Activated CD4-positive, alpha-beta memory T cell treated with anti-CD3 and anti-CD28 coated beads for 36 hours (primary cell): ENCODE results near the gene MED27. TPM values are rescaled to one million over a fixed set of nuclear protein-coding genes. Genes with fewer than 3 reads are reported as not detected.

ENCODE experiments used
- CTCF ChIA-PET: fragments of 350-600 bp; sonication (Branson Sonifier 250); formaldehyde crosslinking; loops from one replicate; lab custom pipeline; 2021; ENCODE audit warnings: antibody characterized with exemption, inconsistent platforms; lab: Charles Lee
- POLR2A ChIA-PET: fragments of 350-600 bp; sonication (Branson Sonifier 250); formaldehyde crosslinking; loops from one replicate; lab custom pipeline; 2021; ENCODE audit warnings: antibody characterized with exemption; lab: Charles Lee
- DNase-seq: peaks from one replicate; pipeline ENCODE4 v3.0.0-alpha.2; 2020
- H3K27ac Mint-ChIP-seq: one replicate; pipeline ENCODE4 v1.8.0; 2021; ENCODE audit warnings: mixed read lengths
- H3K27me3 Mint-ChIP-seq: one replicate; pipeline ENCODE4 v1.8.0; 2021; ENCODE audit warnings: mixed read lengths
- H3K36me3 Mint-ChIP-seq: one replicate; pipeline ENCODE4 v1.8.0; 2021; ENCODE audit warnings: mixed read lengths
- H3K4me1 Mint-ChIP-seq: one replicate; pipeline ENCODE4 v1.8.0; 2021; ENCODE audit warnings: low read depth, mixed read lengths
- H3K4me3 Mint-ChIP-seq: one replicate; pipeline ENCODE4 v1.8.0; 2021; ENCODE audit warnings: mild to moderate bottlenecking, mixed read lengths
- H3K9me3 Mint-ChIP-seq: one replicate; pipeline ENCODE4 v1.8.0; 2021; ENCODE audit warnings: mixed read lengths
- intact Hi-C: fragments of 100-400 bp; cut with micrococcal nuclease; formaldehyde crosslinking; loops from one replicate; pipeline ENCODE4 v1.15.1; 2023
- total RNA-seq, 2 experiments: library from RNA; stranded (reverse); gene quantifications; one replicate each; pipeline ENCODE4 v1.2.3, GENCODE V29; 2021

The MED27 gene
- total RNA-seq, 2 experiments from 2014 or later: 30.1 to 32.4 TPM

DNA sequence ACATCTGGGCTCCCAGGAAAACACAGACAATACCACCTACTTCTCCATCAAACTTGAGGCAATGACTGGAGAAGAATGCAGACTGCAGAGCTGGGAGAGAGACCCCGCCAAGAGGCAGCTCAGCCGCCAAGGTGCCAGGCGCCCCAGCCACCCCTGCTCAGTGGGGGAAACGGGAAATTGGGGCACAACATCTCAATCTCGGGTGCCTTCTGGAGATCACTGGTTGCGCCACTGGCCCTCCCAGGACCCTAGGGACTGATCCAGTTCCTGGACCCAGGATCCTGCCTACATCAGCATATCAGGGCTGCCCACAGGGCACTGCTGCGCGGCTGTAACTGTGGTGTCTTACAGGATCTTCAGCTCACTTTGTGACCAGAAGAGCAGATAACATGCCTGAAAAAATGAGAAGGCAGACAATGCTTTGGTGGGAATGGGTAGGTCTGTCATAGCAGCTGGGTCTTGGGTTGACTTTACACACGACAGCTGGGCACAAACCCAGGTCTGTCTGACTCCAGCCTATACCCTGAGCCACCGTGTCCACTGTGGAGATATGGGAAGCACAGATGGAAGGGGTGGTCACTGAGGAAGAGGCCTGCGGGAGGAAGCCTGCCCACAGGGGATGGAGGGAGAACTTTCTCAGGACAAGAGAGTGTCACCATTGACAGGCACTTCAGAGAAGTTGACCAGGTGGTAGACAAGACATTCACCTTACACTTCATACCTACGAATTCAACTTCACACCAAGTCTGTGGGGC is 204.6 kb downstream of the MED27 start:
- H3K36me3 Mint-ChIP-seq: peaks cover 2% of the 10 kb centered on the region
- H3K4me1 Mint-ChIP-seq: peaks cover 8% of the 10 kb centered on the region
- H3K27me3 Mint-ChIP-seq: no peaks in the 10 kb centered on the region
- intact Hi-C loops: no loop called here
- H3K27ac Mint-ChIP-seq: no peak overlapping the region
- POLR2A ChIA-PET: no interaction called here
- no peak overlapping the region for H3K4me3 Mint-ChIP-seq
- no peaks in the 10 kb centered on the region for H3K9me3 Mint-ChIP-seq
- CTCF ChIA-PET: no interaction called here
- DNase-seq: no peak

DNA sequence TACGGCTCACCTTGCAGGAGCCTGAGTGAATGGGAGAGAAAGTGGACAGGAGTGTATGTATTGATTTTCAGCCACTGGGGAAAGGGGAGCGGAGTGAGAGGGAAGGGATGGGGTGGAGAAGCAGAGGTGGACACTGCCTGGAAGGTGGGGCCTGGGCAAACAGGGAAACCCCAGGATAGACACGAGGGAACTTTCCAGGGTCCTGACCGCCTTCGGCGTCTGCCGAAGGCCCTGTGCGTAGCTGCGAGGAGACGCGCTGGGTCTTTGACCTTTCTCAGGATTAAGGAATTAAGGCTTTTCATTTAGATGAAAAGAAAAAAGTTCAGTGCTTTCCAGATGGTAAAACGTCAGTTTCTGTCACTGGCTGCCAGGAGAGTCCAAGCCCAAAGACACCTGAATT is 205.2 kb downstream of the MED27 start:
- peaks cover 2% of the 10 kb centered on the region for H3K36me3 Mint-ChIP-seq
- H3K4me1 Mint-ChIP-seq: peaks cover 8% of the 10 kb centered on the region
- no peaks in the 10 kb centered on the region for H3K27me3 Mint-ChIP-seq
- H3K9me3 Mint-ChIP-seq: no peaks in the 10 kb centered on the region
- H3K4me3 Mint-ChIP-seq: no peak overlapping the region
- H3K27ac Mint-ChIP-seq: no peak overlapping the region
- ChIA-PET POLR2A (no interaction called here), CTCF (no interaction called here)
- DNase-seq: no peak
- intact Hi-C loops: no loop called here

DNA sequence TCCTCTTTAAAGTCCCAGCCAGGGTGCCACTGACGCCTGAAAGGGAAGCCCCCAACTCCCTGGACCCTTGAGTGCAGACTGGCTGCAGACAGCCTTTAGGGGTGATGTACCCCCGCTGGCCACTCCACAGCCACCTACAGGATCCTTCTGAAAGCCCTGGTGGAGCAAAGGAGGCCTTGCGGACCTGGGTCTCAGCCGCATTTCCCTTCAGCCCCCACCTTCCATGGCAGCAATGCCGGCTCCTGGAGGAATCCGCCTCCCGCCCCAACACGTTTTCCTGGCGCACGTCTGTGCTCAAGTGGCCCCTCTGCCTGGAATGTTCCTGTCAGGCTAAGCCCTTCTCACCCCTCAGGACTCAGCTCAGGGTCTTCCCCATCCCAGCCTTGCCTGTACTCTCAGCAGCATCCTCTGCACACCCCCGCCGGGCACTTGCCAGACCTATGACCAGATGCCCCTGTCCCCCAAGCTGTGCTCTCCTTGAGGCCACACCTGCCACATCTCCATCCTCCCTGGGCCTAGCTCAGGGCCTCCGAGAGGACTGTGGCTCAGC is 205.7 kb downstream of the MED27 start:
- peaks cover 8% of the 10 kb centered on the region for H3K4me1 Mint-ChIP-seq
- no peak overlapping the region for H3K4me3 Mint-ChIP-seq
- no peaks in the 10 kb centered on the region for H3K9me3 Mint-ChIP-seq
- ChIA-PET POLR2A (no interaction called here), CTCF (interaction anchor here (1.4 kb wide), 1 partner anchor 379 kb away, joined by 3 read pairs; no protein-coding TSS in a partner anchor)
- no peaks in the 10 kb centered on the region for H3K27me3 Mint-ChIP-seq
- intact Hi-C loops: no loop called here
- H3K36me3 Mint-ChIP-seq: peaks cover 2% of the 10 kb centered on the region
- DNase-seq: no peak
- no peak overlapping the region for H3K27ac Mint-ChIP-seq

DNA sequence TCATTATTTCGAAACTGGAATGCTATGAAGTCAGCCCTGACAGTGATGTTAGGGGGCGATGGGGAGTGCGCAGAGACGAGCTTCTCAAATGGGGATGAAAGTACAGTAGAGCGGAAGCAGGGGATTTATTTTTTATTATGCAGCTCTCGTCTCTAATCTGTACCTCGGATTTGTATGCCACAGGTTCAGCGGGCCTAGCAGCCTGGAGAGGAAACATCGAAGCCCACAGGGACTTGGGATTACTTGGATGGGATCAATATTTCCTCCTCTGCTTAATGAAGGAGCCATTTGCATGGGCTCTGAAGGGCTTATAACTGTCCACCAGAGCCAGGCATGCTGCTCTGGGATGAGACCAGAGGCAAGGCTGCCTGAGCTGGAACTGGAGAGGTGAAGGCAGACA is 206.3 kb downstream of the MED27 start:
- CTCF ChIA-PET: interaction anchor here (1.4 kb wide), 1 partner anchor 379 kb away, joined by 3 read pairs; no protein-coding TSS in a partner anchor
- H3K27me3 Mint-ChIP-seq: no peaks in the 10 kb centered on the region
- peaks cover 8% of the 10 kb centered on the region for H3K4me1 Mint-ChIP-seq
- POLR2A ChIA-PET: no interaction called here
- intact Hi-C loops: no loop called here
- H3K36me3 Mint-ChIP-seq: peaks cover 2% of the 10 kb centered on the region
- H3K4me3 Mint-ChIP-seq: no peak overlapping the region
- no peaks in the 10 kb centered on the region for H3K9me3 Mint-ChIP-seq
- no peak for DNase-seq
- no peak overlapping the region for H3K27ac Mint-ChIP-seq

DNA sequence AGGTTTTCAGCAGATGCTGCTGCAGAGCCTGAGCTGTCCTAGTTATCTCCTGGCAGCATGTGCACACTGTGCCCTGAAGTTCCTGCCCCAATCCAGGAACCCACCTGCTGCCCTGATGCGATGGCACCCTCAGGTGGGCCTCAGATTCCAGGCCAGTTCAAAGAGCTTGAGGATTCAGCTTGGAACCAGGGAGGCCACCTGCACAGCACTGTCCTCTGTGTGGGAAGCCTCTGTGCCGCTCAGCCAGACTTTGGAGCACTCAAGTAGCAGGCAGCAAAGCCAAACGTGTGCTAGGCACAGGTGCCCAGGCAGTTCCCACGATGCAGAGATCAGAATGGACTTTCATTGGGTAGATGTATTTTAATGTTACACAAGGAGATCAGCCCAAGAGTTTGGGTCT is 207.0 kb downstream of the MED27 start:
- H3K27ac Mint-ChIP-seq: no peak overlapping the region
- no peaks in the 10 kb centered on the region for H3K9me3 Mint-ChIP-seq
- intact Hi-C loops: no loop called here
- H3K4me1 Mint-ChIP-seq: peaks cover 8% of the 10 kb centered on the region
- H3K27me3 Mint-ChIP-seq: no peaks in the 10 kb centered on the region
- ChIA-PET POLR2A (no interaction called here), CTCF (interaction anchor here (0.6 to 1.4 kb wide), 2 partner anchors 211 to 380 kb away, joined by 3 read pairs; no protein-coding TSS in a partner anchor)
- peaks cover 2% of the 10 kb centered on the region for H3K36me3 Mint-ChIP-seq
- no peak for DNase-seq
- no peak overlapping the region for H3K4me3 Mint-ChIP-seq

DNA sequence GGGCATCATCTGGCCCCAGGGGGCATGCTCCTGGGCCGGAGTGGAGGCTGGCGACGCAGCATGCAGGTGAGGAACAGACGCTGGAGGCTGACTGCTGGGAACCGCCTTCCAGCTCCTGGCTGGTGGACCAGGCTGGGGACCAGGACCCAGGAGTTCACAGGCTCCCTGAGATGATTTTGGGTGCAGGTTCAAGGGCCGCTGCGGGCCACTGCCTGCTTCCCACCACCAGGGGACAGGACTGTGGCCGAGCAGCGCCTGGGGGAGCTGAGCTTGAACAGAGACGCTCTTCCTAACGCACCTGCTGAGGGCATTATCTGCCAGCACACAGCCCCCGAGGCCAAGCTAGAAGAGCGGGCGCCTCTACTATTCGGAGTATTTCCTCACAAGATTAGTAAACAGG is 207.7 kb downstream of the MED27 start:
- intact Hi-C loops: no loop called here
- Mint-ChIP-seq H3K4me1 (peaks cover 7% of the 10 kb centered on the region), H3K27me3 (no peaks in the 10 kb centered on the region), H3K27ac (no peak overlapping the region), H3K4me3 (no peak overlapping the region), H3K36me3 (peaks cover 2% of the 10 kb centered on the region), H3K9me3 (no peaks in the 10 kb centered on the region)
- ChIA-PET POLR2A (no interaction called here), CTCF (interaction anchor here (0.6 to 0.9 kb wide), 2 partner anchors 212 to 364 kb away, joined by 3 read pairs; no protein-coding TSS in a partner anchor)
- no peak for DNase-seq

DNA sequence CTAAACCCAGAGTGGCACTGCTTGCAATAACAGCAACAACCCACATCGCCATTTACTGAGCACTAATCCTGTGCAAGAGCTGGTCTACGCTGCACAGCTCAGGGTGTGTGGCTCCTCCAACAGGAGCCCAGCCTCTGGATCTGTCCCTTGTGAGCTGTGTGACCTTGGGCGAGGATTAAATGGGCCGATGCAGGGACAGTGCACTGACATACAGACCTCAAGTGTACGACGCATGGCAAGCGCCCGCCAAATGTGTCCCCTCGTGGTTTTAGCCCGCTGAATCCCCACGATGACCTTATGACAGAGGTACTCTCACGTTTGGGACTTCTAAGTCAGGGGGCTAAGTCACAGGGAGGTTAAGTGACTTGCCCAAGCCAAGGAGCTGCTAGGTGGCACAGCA is 209.5 kb downstream of the MED27 start:
- Mint-ChIP-seq H3K27ac (no peak overlapping the region), H3K4me3 (no peak overlapping the region), H3K4me1 (no peaks in the 10 kb centered on the region), H3K9me3 (no peaks in the 10 kb centered on the region), H3K36me3 (peaks cover 2% of the 10 kb centered on the region), H3K27me3 (no peaks in the 10 kb centered on the region)
- no peak for DNase-seq
- CTCF ChIA-PET: no interaction called here
- POLR2A ChIA-PET: no interaction called here
- intact Hi-C loops: no loop called here

DNA sequence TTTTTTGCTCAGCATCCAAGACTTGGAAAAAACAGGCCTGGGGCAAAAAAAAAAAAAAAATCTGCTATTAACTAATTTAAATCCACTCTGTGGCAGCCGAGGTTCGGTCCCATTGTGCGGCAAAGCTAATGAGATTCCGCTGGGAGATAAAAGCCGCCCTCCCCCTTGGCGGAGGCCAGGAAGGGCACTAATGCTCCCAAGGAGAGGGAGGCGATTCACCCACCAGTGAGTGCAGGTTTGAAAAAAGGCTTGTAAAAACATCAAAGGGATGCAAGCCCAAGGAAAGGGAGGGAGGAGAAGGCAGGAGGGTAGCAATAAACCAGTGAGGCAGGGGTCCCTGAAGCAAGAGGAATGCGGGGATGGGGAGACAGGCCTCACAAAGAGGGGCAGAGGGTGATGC is 210.3 kb downstream of the MED27 start:
- DNase-seq: no peak
- H3K36me3 Mint-ChIP-seq: peaks cover 2% of the 10 kb centered on the region
- no peak overlapping the region for H3K4me3 Mint-ChIP-seq
- ChIA-PET POLR2A (no interaction called here), CTCF (no interaction called here)
- no peak overlapping the region for H3K27ac Mint-ChIP-seq
- intact Hi-C loops: no loop called here
- no peaks in the 10 kb centered on the region for H3K4me1 Mint-ChIP-seq
- no peaks in the 10 kb centered on the region for H3K9me3 Mint-ChIP-seq
- H3K27me3 Mint-ChIP-seq: no peaks in the 10 kb centered on the region

DNA sequence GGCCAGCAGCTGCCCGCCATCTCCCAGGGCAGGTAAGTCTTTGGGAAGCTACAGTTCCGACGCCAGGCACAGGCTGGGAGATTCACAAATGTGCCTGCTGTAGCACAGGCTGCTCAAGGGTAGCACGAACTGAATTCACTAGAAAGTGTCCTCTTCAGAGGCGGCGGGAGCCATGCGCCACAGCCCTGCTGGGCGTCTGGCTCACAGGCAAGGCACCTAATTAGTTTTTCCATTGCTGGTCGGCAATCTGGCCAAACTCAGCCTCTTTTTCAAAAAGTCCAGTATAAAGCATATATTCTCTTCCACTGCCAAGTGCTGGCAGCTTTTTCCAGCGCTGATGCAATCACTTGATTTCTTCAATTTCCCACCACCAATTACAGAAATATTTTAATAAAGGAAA is 210.9 kb downstream of the MED27 start:
- no peaks in the 10 kb centered on the region for H3K4me1 Mint-ChIP-seq
- no peaks in the 10 kb centered on the region for H3K9me3 Mint-ChIP-seq
- ChIA-PET POLR2A (no interaction called here), CTCF (no interaction called here)
- DNase-seq: no peak
- H3K4me3 Mint-ChIP-seq: no peak overlapping the region
- H3K27me3 Mint-ChIP-seq: no peaks in the 10 kb centered on the region
- intact Hi-C loops: no loop called here
- H3K36me3 Mint-ChIP-seq: no peaks in the 10 kb centered on the region
- H3K27ac Mint-ChIP-seq: no peak overlapping the region

DNA sequence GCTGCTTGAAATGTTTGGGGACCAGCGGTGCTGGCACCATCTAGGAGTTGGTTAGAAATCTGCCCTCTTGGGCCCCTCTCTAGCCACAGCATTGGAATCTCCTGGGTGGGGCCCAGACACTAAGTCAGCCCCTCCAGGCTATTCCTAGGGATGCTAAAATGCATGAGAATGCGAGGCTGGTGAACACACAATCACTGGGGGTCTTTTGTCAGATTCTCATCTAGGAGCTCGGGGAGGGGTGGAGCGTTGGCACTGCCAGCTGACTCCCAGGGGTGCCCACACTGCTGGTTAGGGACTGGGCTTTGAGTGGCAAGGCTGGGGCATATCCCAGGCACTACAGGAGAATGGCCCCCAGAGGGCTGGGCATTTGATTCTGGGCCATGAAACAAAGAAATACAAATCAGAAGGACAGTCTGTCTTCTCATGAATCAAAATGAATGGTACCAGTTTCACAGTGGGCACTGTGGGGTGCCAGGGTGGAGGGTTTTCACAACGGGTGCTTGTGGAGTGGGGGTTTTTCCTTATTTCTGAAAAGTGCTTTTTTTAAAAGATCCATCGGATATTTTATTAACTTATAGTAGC is 212.0 kb downstream of the MED27 start:
- intact Hi-C loops: no loop called here

DNA sequence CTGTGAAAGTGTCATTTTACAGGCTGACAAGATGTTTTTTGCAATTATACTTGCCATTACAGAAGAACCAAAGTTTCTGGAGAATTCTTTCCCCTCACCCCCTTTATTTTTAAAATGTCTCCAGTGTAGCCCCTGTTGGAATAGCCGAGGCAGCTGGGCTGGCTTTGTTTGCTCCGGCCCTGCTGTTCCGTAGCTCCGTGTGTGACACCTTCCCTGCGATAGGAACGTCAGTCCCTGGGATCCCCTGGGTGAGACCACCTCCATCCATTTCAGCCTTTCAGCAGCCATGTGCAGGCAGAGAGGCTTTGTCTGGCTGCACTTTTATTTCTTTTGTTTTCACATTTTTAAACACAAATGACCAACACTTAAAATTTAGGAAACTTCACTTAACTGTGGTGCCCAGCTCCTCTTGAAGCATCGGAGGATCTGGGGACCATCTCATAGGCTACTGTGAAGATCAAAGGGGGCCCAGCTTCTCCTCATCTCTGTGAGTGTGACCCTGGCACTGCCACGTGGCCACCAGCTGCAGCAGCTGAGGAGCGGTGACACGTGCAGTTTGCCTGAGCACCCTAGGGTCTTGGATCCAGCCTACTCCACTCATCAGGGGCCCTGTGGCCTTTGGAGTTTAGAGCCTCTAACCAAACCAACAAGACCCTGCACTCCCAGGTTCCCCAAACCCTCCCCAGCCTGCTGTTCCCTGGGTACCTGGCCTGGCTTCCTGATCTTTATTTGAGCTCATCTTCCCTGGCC is 214.0 kb downstream of the MED27 start:
- CTCF ChIA-PET: interaction anchor here (0.6 kb wide), 1 partner anchor 51 kb away, joined by 3 read pairs; no protein-coding TSS in a partner anchor
- H3K27ac Mint-ChIP-seq: no peak overlapping the region
- H3K4me1 Mint-ChIP-seq: no peaks in the 10 kb centered on the region
- POLR2A ChIA-PET: no interaction called here
- H3K36me3 Mint-ChIP-seq: peaks cover 6% of the 10 kb centered on the region
- no peaks in the 10 kb centered on the region for H3K27me3 Mint-ChIP-seq
- no peaks in the 10 kb centered on the region for H3K9me3 Mint-ChIP-seq
- DNase-seq: no peak
- H3K4me3 Mint-ChIP-seq: no peak overlapping the region
- intact Hi-C loops: no loop called here

More for the DNA sequence above, 212.0 kb downstream of the MED27 start:
- no peaks in the 10 kb centered on the region for H3K27me3 Mint-ChIP-seq
- POLR2A ChIA-PET: no interaction called here
- no peaks in the 10 kb centered on the region for H3K4me1 Mint-ChIP-seq
- no peaks in the 10 kb centered on the region for H3K9me3 Mint-ChIP-seq
- no peak overlapping the region for H3K4me3 Mint-ChIP-seq
- no peak for DNase-seq
- H3K36me3 Mint-ChIP-seq: no peaks in the 10 kb centered on the region
- no peak overlapping the region for H3K27ac Mint-ChIP-seq
- CTCF ChIA-PET: interaction anchor here (0.8 kb wide), 1 partner anchor 87 kb away, joined by 3 read pairs; no protein-coding TSS in a partner anchor

DNA sequence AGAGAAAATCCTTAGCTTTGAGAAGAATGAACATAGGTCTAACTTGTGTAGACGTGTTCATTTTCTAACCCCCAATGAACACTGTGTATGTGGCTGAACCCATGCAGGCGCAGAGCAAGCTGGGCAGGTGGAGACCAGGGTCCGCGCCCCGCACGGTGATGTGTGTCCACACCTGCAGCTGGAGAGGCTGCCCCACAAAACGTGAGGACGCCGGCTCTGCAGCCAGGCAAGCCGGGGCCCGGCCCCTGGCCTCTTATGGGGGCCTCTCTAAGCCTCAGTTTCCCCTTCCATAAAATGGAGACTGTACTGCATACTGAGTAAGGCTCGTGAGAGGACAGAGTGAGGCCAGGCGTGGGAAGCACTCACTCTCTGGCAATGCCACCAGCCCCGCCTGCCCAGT is 215.1 kb downstream of the MED27 start:
- Mint-ChIP-seq H3K4me3 (no peak overlapping the region), H3K36me3 (peaks cover 8% of the 10 kb centered on the region), H3K9me3 (no peaks in the 10 kb centered on the region), H3K4me1 (no peaks in the 10 kb centered on the region), H3K27me3 (no peaks in the 10 kb centered on the region), H3K27ac (no peak overlapping the region)
- CTCF ChIA-PET: interaction anchor here (1.5 kb wide), 1 partner anchor 372 kb away, joined by 4 read pairs; no protein-coding TSS in a partner anchor
- DNase-seq: no peak
- intact Hi-C loops: no loop called here
- POLR2A ChIA-PET: no interaction called here
